Lower leg skin (tissue), 3 donors: ENCODE measurements around the gene CCDC188.

Experiments
- CTCF ChIP-seq, 3 donors: fragments of 450-650 bp; IDR thresholded peaks; one replicate each; pipeline ENCODE4 v1.5.1; 2016; ENCODE audit warnings: antibody characterized with exemption in 3 of 3, mild to moderate bottlenecking in 3 of 3, moderate library complexity in 2 of 3
- POLR2A ChIP-seq, 2 donors: fragments of 450-650 bp; IDR thresholded peaks; one replicate each; pipeline ENCODE4 v1.6.1; 2016 to 2017; ENCODE audit warnings: antibody characterized with exemption in 2 of 2, mild to moderate bottlenecking in 1 of 2, moderate library complexity in 1 of 2

GRCh38 chr22:20167643-20168322 lies 16.9 kb upstream of the CCDC188 start:
- TF ChIP-seq CTCF (IDR thresholded peaks at IDR 0.05) = no peak
- TF ChIP-seq POLR2A (IDR thresholded peaks at IDR 0.05) = no peak
